22Rv1 (cell line): ENCODE measurements around the gene PRKCE.

ENCODE experiments used
- CTCF ChIP-seq: fragments of 450-650 bp; IDR thresholded peaks from 2 replicates; pipeline ENCODE4 v1.5.1; 2017; ENCODE audit warnings: mild to moderate bottlenecking
- ZFX ChIP-seq: fragments of 450-650 bp; IDR thresholded peaks from 2 replicates; pipeline ENCODE4 v1.6.1; 2017; ENCODE audit warnings: antibody characterized with exemption, borderline replicate concordance

GRCh38 chr2:45980161-45980865 lies 328.8 kb downstream of the PRKCE start:
- TF ChIP-seq CTCF (no peak), ZFX (no peak)
